Adrenal gland (tissue), 12 donors: ENCODE data around the gene FBLN1. TPM values are rescaled to one million over a fixed set of nuclear protein-coding genes. Genes with fewer than 3 reads are reported as not detected.
A peak's percentile ranks its signal among the peaks of the same experiment; 100 is the strongest.

Experiments
- DNase-seq, 7 donors: peaks; one replicate each; pipeline ENCODE4 v3.0.0-alpha.2; 2019 to 2020
- H3K27ac ChIP-seq, 5 donors: fragments of 200-600 bp; sonication (generic) in 4 of 5; 1 replicate in 3 of 5; 2 replicates in 2 of 5; pipeline versions ENCODE4 v1.5.1 to v1.8.0; 2016 to 2020; ENCODE audit warnings: mild to moderate bottlenecking in 1 of 5
- H3K27me3 ChIP-seq: fragments of 200-600 bp; 2 replicates; pipeline ENCODE4 v1.8.0; 2021
- H3K36me3 ChIP-seq, 2 donors: fragments of 200-600 bp; replicated peaks in 1 of 2; 1 replicate in 1 of 2; 2 replicates in 1 of 2; pipeline versions ENCODE4 v1.5.1 to v1.8.0; 2018 to 2022
- H3K4me1 ChIP-seq, 2 donors: fragments of 200-600 bp; replicated peaks in 1 of 2; 1 replicate in 1 of 2; 2 replicates in 1 of 2; pipeline versions ENCODE4 v1.5.1 to v1.8.0; 2018 to 2021
- H3K4me3 ChIP-seq, 4 donors: fragments of 200-600 bp; sonication (generic) in 3 of 4; one replicate each; pipeline ENCODE4 v1.5.1; 2016 to 2018
- H3K9me3 ChIP-seq, 3 donors: fragments of 200-600 bp; sonication (generic) in 1 of 3; replicated peaks in 1 of 3; 1 replicate in 2 of 3; 2 replicates in 1 of 3; pipeline versions ENCODE4 v1.5.1 to v1.8.0; 2016 to 2021
- POLR2A ChIP-seq, 2 donors: fragments of 450-650 bp; IDR thresholded peaks; one replicate each; pipeline ENCODE4 v1.6.1; 2017; ENCODE audit warnings: antibody characterized with exemption in 2 of 2, mild to moderate bottlenecking in 2 of 2, moderate library complexity in 1 of 2
- WGBS, 4 donors: extraction: QIAGEN DNeasy Blood & Tissue Kit in 2 of 4; methylation state at CpG; one replicate each; pipeline versions ENCODE4 v1.1.5 to v1.1.7; 2013 to 2017; 5-methylcytosine and 5-hydroxymethylcytosine counted together
- intact Hi-C, 2 donors: fragments of 100-400 bp; cut with DNase I; formaldehyde crosslinking; loops; one replicate each; pipeline versions ENCODE4 v1.14.1 to v1.15.0; 2022 to 2023
- polyA plus RNA-seq, 3 donors: library from polyadenylated mRNA; stranded (reverse); fragments of 200-250 nt in 2 of 3; fragments of 350-450 nt in 1 of 3; fragmentation: Illumina TruSeq in 1 of 3; extraction: RNeasy Lipid Tissue Mini Kit (QIAGEN cat#74804) in 1 of 3; gene quantifications; one replicate each; pipeline ENCODE4 v1.2.3, GENCODE V29; 2013 to 2014
- total RNA-seq, 9 donors: library from RNA; depleted of rRNA in 4 of 9; stranded (reverse); fragments of >200 nt in 4 of 9; fragments of 120-200 nt in 1 of 9; fragmentation: NEBNext Ultra II Directional in 1 of 9; extraction: Animal tissue kit (Norgen Biotek cat#: 25700) in 1 of 9; gene quantifications; one replicate each; pipeline versions ENCODE4 v1.1.0 to v1.2.4, GENCODE V29; 2013 to 2023
- TF ChIP-seq, protein P1 (sequence below), 6 experiments: fragments of 450-650 bp in 4 of 6; fragments of 200-600 bp in 2 of 6; sonication (generic) in 1 of 6; IDR thresholded peaks; 1 replicate in 5 of 6; 2 replicates in 1 of 6; pipeline versions ENCODE4 v1.5.1 to v1.8.0; 2016 to 2021; ENCODE audit warnings: antibody characterized with exemption in 6 of 6, mild to moderate bottlenecking in 2 of 6, moderate library complexity in 1 of 6
- donor health status: healthy with polysubstance abuse.
- donor health status: Bipolar disorder and iron deficiency.
- donor health status: DM: yes; HTN: yes; CAD: no.
- donor health status: DM: no; HTN: no; CAD: no.
- donor health status: DM: no; HTN: no; CAD: no.
- donor health status: DM: yes; HTN: yes; CAD: no.

Gene FBLN1
- total and polyA plus RNA-seq, 12 donors: 13.0 to 387 (median 148) TPM

DNA sequence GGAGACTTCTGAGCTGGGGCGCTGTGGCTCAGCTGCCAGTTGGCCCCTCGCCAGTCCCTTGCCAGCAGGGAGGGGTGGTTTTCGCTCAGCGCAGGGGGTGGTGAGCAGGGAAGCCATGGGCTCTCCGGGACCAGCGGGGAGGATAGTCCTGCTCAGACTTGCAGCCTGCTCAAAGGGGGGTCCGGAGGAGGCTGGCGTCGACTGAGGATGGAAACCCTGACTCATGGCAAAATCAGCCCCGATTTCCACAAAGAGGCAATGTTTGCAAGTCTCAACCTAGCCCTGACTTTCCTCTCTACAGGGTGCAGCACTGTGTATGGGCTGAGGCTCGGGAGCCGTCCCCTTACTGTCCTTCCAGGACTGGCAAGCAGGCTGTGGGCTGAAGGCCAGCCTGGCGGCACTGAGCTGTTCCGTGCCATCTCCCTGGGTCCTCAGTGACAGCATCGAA is 35.1 kb downstream of the FBLN1 start:
- TF ChIP-seq POLR2A (IDR thresholded peaks at IDR 0.05): no peak
- TF ChIP-seq, protein P1, sequence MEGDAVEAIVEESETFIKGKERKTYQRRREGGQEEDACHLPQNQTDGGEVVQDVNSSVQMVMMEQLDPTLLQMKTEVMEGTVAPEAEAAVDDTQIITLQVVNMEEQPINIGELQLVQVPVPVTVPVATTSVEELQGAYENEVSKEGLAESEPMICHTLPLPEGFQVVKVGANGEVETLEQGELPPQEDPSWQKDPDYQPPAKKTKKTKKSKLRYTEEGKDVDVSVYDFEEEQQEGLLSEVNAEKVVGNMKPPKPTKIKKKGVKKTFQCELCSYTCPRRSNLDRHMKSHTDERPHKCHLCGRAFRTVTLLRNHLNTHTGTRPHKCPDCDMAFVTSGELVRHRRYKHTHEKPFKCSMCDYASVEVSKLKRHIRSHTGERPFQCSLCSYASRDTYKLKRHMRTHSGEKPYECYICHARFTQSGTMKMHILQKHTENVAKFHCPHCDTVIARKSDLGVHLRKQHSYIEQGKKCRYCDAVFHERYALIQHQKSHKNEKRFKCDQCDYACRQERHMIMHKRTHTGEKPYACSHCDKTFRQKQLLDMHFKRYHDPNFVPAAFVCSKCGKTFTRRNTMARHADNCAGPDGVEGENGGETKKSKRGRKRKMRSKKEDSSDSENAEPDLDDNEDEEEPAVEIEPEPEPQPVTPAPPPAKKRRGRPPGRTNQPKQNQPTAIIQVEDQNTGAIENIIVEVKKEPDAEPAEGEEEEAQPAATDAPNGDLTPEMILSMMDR (IDR thresholded peaks at IDR 0.05): no peak
- H3K4me3 ChIP-seq: no peak overlapping the region
- H3K27me3 ChIP-seq: no peaks in the 10 kb centered on the region
- intact Hi-C loops: no loop called here
- WGBS, 4 donors: 55 to 71% (median 61%) methylated on average over 8 to 15 of the region's 15 CpGs
- no peaks in the 10 kb centered on the region for H3K36me3 ChIP-seq
- H3K27ac ChIP-seq: peak overlapping the region in 2 of 5 donors; percentile 34 to 69
- DNase-seq: no peak
- H3K4me1 ChIP-seq: peaks cover 0 to 4% of the 10 kb centered on the region in 2 donors
- H3K9me3 ChIP-seq: no peaks in the 10 kb centered on the region

DNA sequence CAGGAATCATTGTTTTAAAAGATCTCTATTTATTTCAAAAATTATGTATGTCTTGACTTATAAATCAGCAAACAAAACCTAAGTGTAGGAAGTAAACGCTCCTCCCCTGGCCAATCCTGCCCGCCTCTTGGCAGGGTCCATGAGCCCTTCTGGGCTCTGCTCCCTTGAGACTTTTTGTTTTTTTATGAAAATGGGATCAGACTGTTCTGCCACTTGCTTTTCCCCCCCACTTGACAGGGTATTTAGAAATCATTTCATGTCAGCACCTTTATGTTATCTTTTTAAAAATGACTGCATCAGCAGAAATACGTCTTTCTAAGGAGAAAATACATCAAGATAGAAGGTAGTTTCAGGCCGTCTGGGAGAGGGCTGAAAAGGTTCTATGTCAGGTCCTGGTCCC is 35.6 kb downstream of the FBLN1 start:
- TF ChIP-seq, protein P1 (IDR thresholded peaks at IDR 0.05): no peak
- TF ChIP-seq POLR2A (IDR thresholded peaks at IDR 0.05): no peak
- WGBS, 4 donors: 48 to 59% (median 53%) methylated on average over 4 of the region's 4 CpGs
- Histone ChIP-seq H3K27ac (peak overlapping the region in 1 of 5 donors; percentile 69), H3K27me3 (no peaks in the 10 kb centered on the region), H3K36me3 (no peaks in the 10 kb centered on the region), H3K4me3 (no peak overlapping the region), H3K4me1 (peaks cover 0 to 4% of the 10 kb centered on the region in 2 donors), H3K9me3 (no peaks in the 10 kb centered on the region)
- no peak for DNase-seq
- intact Hi-C loops: no loop called here

DNA sequence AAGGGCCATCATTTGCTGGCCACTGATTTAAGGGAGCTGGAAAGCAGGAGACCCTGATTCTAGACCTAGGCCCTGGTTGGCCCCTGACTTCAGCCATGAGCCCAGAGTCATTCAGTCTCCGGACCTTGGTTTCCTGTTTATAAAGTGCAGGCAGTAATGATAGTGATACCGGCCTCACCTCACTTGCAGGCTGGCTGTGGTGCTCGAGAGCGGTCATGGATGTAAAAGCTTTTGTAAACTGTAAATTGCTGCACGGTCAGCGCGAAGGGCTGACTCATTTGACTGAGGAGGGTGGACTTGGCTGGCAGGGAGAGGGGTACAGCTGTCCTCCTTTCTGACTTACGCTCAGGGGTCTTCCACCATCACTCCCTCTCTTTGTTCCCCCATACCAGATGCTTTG is 37.4 kb downstream of the FBLN1 start:
- Histone ChIP-seq H3K36me3 (no peaks in the 10 kb centered on the region), H3K9me3 (no peaks in the 10 kb centered on the region), H3K4me3 (no peak overlapping the region), H3K27me3 (no peaks in the 10 kb centered on the region), H3K27ac (peak overlapping the region in 1 of 5 donors; percentile 40), H3K4me1 (peaks cover 0 to 4% of the 10 kb centered on the region in 2 donors)
- DNase-seq: no peak
- no peak for TF ChIP-seq POLR2A (IDR thresholded peaks at IDR 0.05)
- TF ChIP-seq, protein P1 (IDR thresholded peaks at IDR 0.05): no peak
- 80 to 95% (median 81%) methylated on average over 8 of the region's 8 CpGs for WGBS, 4 donors
- intact Hi-C loops: no loop called here

DNA sequence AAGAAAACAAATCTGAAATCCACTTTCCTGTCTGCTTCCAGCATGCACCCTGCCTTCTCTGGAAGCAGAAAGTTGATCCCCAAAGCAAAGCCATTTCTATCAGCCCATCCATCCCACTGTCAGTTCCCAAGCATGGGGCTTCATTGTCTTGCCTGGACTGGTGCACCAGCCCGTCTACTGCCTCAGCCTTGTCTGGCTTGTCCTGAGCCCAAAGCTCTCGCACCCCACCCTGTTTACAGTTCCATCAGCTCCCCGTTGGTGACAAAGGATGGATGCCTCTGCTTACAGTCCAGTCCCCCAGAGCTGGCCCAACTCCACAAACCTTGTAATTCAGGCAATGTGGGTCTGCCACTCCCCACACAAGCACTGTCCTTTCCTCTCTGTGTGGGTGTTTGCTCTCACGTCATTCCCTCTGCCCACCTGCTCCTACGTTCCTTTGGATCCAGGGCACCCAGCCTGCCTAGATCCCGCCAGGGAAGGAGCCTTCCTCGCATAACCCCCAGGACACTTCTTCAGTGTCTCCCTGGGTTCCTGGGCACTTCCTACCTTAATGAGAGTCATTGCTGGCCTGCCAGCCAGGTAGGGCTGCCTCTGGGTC is 38.8 kb downstream of the FBLN1 start:
- Histone ChIP-seq H3K36me3 (no peaks in the 10 kb centered on the region), H3K27me3 (no peaks in the 10 kb centered on the region), H3K27ac (no peak overlapping the region), H3K9me3 (no peaks in the 10 kb centered on the region), H3K4me3 (no peak overlapping the region), H3K4me1 (peaks cover 0 to 4% of the 10 kb centered on the region in 2 donors)
- TF ChIP-seq, protein P1 (IDR thresholded peaks at IDR 0.05): no peak
- TF ChIP-seq POLR2A (IDR thresholded peaks at IDR 0.05): no peak
- no peak for DNase-seq
- 84 to 94% (median 88%) methylated on average over 7 of the region's 7 CpGs for WGBS, 4 donors
- intact Hi-C loops: no loop called here
